Bronchial smooth muscle cell (primary cell): ENCODE data around the gene ADA. TPM values are rescaled to one million over a fixed set of nuclear protein-coding genes. Genes with fewer than 3 reads are reported as not detected.

ENCODE experiments used
- total RNA-seq: library from RNA; depleted of rRNA; stranded (reverse); fragments of >200 nt; gene quantifications from 2 replicates; pipeline ENCODE4 v1.2.1, GENCODE V29; 2014

The ADA gene
- total RNA-seq: 9.4 and 11.3 TPM in 2 replicates

GRCh38 chr20:44651684-44652423 lies at the start of gene ADA:
Gene ADA (minus strand): TSS chr20:44651699. CDS start chr20:44651607, 92 bp downstream.

GRCh38 chr20:44582311-44583025 lies 69.0 kb downstream of the ADA start, which contains the start of gene PKIG:
Gene PKIG (plus strand): TSS chr20:44582579. CDS start chr20:44614557, 31,978 bp downstream.

Other genes starting within 250 kb of the ADA start
- gene TTPAL, start 175.8 kb downstream of the ADA start, total RNA-seq: 5.5 and 7.7 TPM in 2 replicates
- gene SERINC3, start 129.6 kb downstream of the ADA start, total RNA-seq: 95.7 and 131 TPM in 2 replicates
- gene PKIG, start 69.1 kb downstream of the ADA start, total RNA-seq: 57.8 and 60.9 TPM in 2 replicates
- 3.0 and 8.8 TPM in 2 replicates for gene CCN5, start 63.7 kb upstream of the ADA start, total RNA-seq
- 0.09 and 0.47 TPM in 2 replicates for gene KCNK15, start 94.2 kb upstream of the ADA start, total RNA-seq
- gene RIMS4, start 158.8 kb upstream of the ADA start, total RNA-seq: under 0.01 and 0.16 TPM in 2 replicates
- 38.5 and 68.7 TPM in 2 replicates for gene YWHAB, start 234.0 kb upstream of the ADA start, total RNA-seq